HEK293T (cell line): ENCODE measurements around the gene CFAP157.

Source experiments
- CTCF ChIA-PET: fragments of 350-600 bp; formaldehyde crosslinking; extraction: SDS; loops from one replicate; lab custom pipeline; 2021; ENCODE audit warnings: antibody characterized with exemption, inconsistent platforms; lab: Yijun Ruan, JAX
- POLR2A ChIA-PET: fragments of 350-600 bp; formaldehyde crosslinking; extraction: SDS; loops from one replicate; lab custom pipeline; 2020; ENCODE audit warnings: antibody characterized with exemption, inconsistent platforms; lab: Yijun Ruan, JAX
- DNase-seq: peaks from one replicate; pipeline ENCODE4 v3.0.0; 2012; ENCODE audit warnings: mixed read lengths; ENCODE audit errors: extremely low spot score
- ARNT ChIP-seq: fragments of 450-650 bp; IDR thresholded peaks from 2 replicates; pipeline ENCODE4 v1.6.1; 2017; ENCODE audit warnings: mild to moderate bottlenecking
- BHLHE40 ChIP-seq: fragments of 450-650 bp; IDR thresholded peaks from 2 replicates; pipeline ENCODE4 v1.6.1; 2016; ENCODE audit warnings: mild to moderate bottlenecking, moderate library complexity, borderline replicate concordance
- CTBP1 ChIP-seq: fragments of 450-650 bp; IDR thresholded peaks from 2 replicates; pipeline ENCODE4 v1.6.1; 2016; ENCODE audit warnings: borderline replicate concordance
- ELF4 ChIP-seq: fragments of 450-650 bp; IDR thresholded peaks from 2 replicates; pipeline ENCODE4 v1.6.1; 2017; ENCODE audit warnings: antibody characterized with exemption
- FOXA1 ChIP-seq: fragments of 450-650 bp; IDR thresholded peaks from 2 replicates; pipeline ENCODE4 v1.6.1; 2016; ENCODE audit warnings: mild to moderate bottlenecking
- FOXK2 ChIP-seq: fragments of 450-650 bp; IDR thresholded peaks from 2 replicates; pipeline ENCODE4 v1.6.1; 2016; ENCODE audit warnings: mild to moderate bottlenecking
- FOXM1 ChIP-seq: fragments of 450-650 bp; IDR thresholded peaks from 2 replicates; pipeline ENCODE4 v1.6.1; 2017; ENCODE audit warnings: mild to moderate bottlenecking, borderline replicate concordance
- HDGF ChIP-seq: fragments of 450-650 bp; IDR thresholded peaks from 2 replicates; pipeline ENCODE4 v1.6.1; 2017; ENCODE audit warnings: antibody characterized with exemption, borderline replicate concordance
- L3MBTL2 ChIP-seq: fragments of 450-650 bp; conservative IDR thresholded peaks from 2 replicates; pipeline ENCODE4 v1.6.1; 2016; ENCODE audit warnings: mild to moderate bottlenecking
- LEF1 ChIP-seq: fragments of 450-650 bp; IDR thresholded peaks from 2 replicates; pipeline ENCODE4 v1.6.1; 2017; ENCODE audit warnings: mild to moderate bottlenecking, borderline replicate concordance
- NFRKB ChIP-seq: fragments of 450-650 bp; IDR thresholded peaks from 2 replicates; pipeline ENCODE4 v1.6.1; 2016; ENCODE audit warnings: mild to moderate bottlenecking, moderate library complexity
- PKNOX1 ChIP-seq: fragments of 450-650 bp; IDR thresholded peaks from 2 replicates; pipeline ENCODE4 v1.6.1; 2016
- SP1 ChIP-seq: fragments of 450-650 bp; IDR thresholded peaks from 2 replicates; pipeline ENCODE4 v1.6.1; 2017
- SUZ12 ChIP-seq: fragments of 450-650 bp; IDR thresholded peaks from 2 replicates; pipeline ENCODE4 v1.6.1; 2016; ENCODE audit warnings: mild to moderate bottlenecking
- TARDBP ChIP-seq: fragments of 450-650 bp; IDR thresholded peaks from 2 replicates; pipeline ENCODE4 v1.6.1; 2016
- ZNF384 ChIP-seq: fragments of 450-650 bp; IDR thresholded peaks from 2 replicates; pipeline ENCODE4 v1.6.1; 2016

The CFAP157 gene

DNA sequence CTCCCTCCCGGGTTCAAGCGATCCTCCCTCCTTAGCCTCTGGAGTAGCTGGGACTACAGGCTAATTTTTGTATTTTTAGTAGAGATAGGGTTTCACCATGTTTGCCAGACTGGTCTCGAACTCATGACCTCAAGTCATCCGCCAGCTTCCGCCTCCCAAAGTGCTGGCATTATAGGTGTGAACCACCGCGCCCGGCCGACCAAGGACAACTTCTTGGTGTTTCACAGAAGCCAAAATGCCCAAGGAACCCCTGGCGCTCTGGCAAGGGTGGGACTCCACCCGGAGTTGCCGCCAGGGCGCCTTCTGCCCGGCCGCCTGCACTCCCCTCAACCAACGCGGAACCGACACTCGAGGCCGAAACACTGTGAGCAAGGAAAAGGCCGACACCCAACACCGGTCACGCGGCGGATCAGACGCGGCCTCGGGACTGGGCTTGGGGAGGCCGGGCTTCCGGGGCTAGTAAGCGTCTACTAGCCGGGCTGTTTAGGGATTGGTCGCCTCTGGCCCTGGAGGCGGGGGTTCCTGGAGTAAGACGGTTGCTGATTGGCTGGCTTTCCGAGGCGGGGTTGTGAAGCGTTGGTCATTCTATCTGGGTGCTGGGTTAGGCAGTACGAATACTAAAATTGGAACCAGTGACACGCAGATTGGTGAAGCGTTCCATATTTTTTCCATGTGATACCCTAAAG is 7.7 kb upstream of the CFAP157 start:
- CTCF ChIA-PET, result no interaction called here
- no peak for TF ChIP-seq BHLHE40
- peak; percentile 48 for DNase-seq
- POLR2A ChIA-PET, result no interaction called here

- POLR2A ChIA-PET, result no interaction called here
Observed at GRCh38 chr9:127700140-127700539, 6.6 kb upstream of the CFAP157 start.

GRCh38 chr9:127700594-127701255 is 6.1 kb upstream of the CFAP157 start:
- ChIA-PET POLR2A (no interaction called here), CTCF (no interaction called here)
- DNase-seq, result no peak
- TF ChIP-seq HDGF (no peak), PKNOX1 (no peak), NFRKB (no peak), SP1 (no peak), ARNT (no peak), ELF4 (no peak), TARDBP (no peak), LEF1 (no peak), CTBP1 (no peak), ZNF384 (no peak), FOXA1 (no peak)

More at GRCh38 chr9:127700140-127700539, 6.6 kb upstream of the CFAP157 start:
- TF ChIP-seq FOXM1, result no peak
- TF ChIP-seq BHLHE40, result no peak
- no peak for TF ChIP-seq LEF1
- no peak for TF ChIP-seq TARDBP
- TF ChIP-seq FOXA1, result no peak
- no peak for TF ChIP-seq FOXK2
- no peak for TF ChIP-seq ARNT
- TF ChIP-seq CTBP1, result no peak
- TF ChIP-seq HDGF, result no peak
- no peak for TF ChIP-seq ZNF384
- no peak for TF ChIP-seq NFRKB
- TF ChIP-seq SUZ12, result no peak
- no peak for TF ChIP-seq SP1
- no peak for TF ChIP-seq L3MBTL2
- no peak for TF ChIP-seq ELF4
- no peak for TF ChIP-seq PKNOX1
- no peak for DNase-seq
- CTCF ChIA-PET, result no interaction called here

GRCh38 chr9:127703289-127703946 is 3.4 kb upstream of the CFAP157 start:
- ChIA-PET CTCF (no interaction called here), POLR2A (interaction anchor here (1.0 to 1.4 kb wide), 2 partner anchors 12 to 20 kb away, joined by 3 read pairs; partner anchors contain the start of genes PTRH1 and TTC16)
- TF ChIP-seq FOXA1 (no peak), NFRKB (no peak), ARNT (no peak), PKNOX1 (no peak), SUZ12 (no peak), HDGF (no peak)
- DNase-seq, result no peak

GRCh38 chr9:127705577-127706379 is 1.0 kb upstream of the CFAP157 start:
- TF ChIP-seq L3MBTL2 (no peak), FOXK2 (no peak), FOXA1 (no peak), ARNT (no peak), LEF1 (no peak), ELF4 (no peak), CTBP1 (no peak), FOXM1 (no peak), ZNF384 (no peak), BHLHE40 (no peak)
- no peak for DNase-seq
- ChIA-PET CTCF (no interaction called here), POLR2A (interaction anchor here (1.1 kb wide), 1 partner anchor 10 kb away, joined by 4 read pairs; the partner anchor contains the start of genes PTRH1 and TTC16)

- ChIA-PET POLR2A (no interaction called here), CTCF (no interaction called here)
- TF ChIP-seq LEF1 (no peak), ARNT (no peak), NFRKB (no peak), FOXA1 (no peak), BHLHE40 (no peak), CTBP1 (no peak), L3MBTL2 (no peak), SUZ12 (no peak), FOXM1 (no peak), FOXK2 (no peak), ZNF384 (no peak), TARDBP (no peak), SP1 (no peak), PKNOX1 (no peak), ELF4 (no peak)
- DNase-seq, result no peak
Observed at GRCh38 chr9:127707766-127708165, 978 bp downstream of the CFAP157 start.
